ENCODE results near the gene MAPK11.

GRCh38 chr22:50313021-50313420 is 42.8 kb upstream of the MAPK11 start:
- TF ChIP-seq POLR2A (IDR thresholded peaks at IDR 0.05): no peak
- TF ChIP-seq CTCF (IDR thresholded peaks at IDR 0.05): no peak

All from Peyer's patch (tissue), 4 donors.